HepG2 (cell line): ENCODE results near the gene MYO15A. TPM values are rescaled to one million over a fixed set of nuclear protein-coding genes. Genes with fewer than 3 reads are reported as not detected.

Experiments
- HMGXB4 ChIP-seq, 2 experiments: sonication (generic) in 1 of 2; formaldehyde crosslinking in 1 of 2; IDR thresholded peaks; 2 replicates each; pipeline versions ENCODE4 v1.4.0 to v1.6.1; 2018 to 2020; ENCODE audit warnings: missing genetic modification reagents in 2 of 2, borderline replicate concordance in 1 of 2, low read depth in 1 of 2, mild to moderate bottlenecking in 1 of 2, missing biosample characterization in 1 of 2
- IRX3 ChIP-seq: sonication (generic); formaldehyde crosslinking; IDR thresholded peaks from 2 replicates; pipeline ENCODE4 v1.8.1; 2023; ENCODE audit warnings: mild to moderate bottlenecking, low read depth, missing genetic modification reagents, borderline replicate concordance
- KLF12 ChIP-seq: sonication (generic); formaldehyde crosslinking; IDR thresholded peaks from 2 replicates; pipeline ENCODE4 v1.4.0; 2020; ENCODE audit warnings: missing genetic modification reagents, borderline replicate concordance
- KMT2B ChIP-seq: IDR thresholded peaks from 2 replicates; pipeline ENCODE4 v1.6.1; 2016; ENCODE audit warnings: missing genetic modification reagents, missing compliant biosample characterization
- MTA3 ChIP-seq: sonication (generic); formaldehyde crosslinking; IDR thresholded peaks from 2 replicates; pipeline ENCODE4 v1.4.0; 2020; ENCODE audit warnings: missing genetic modification reagents
- SMARCE1 ChIP-seq: fragments of 450-650 bp; IDR thresholded peaks from 2 replicates; pipeline ENCODE4 v1.6.1; 2017; ENCODE audit warnings: borderline replicate concordance
- YY1 ChIP-seq: IDR thresholded peaks from 2 replicates; pipeline ENCODE4 v1.6.1; 2011; ENCODE audit warnings: low read length, low read depth, moderate library complexity, mild to moderate bottlenecking; ENCODE audit not compliant: insufficient read depth, insufficient replicate concordance
- ZBTB39 ChIP-seq: sonication (generic); formaldehyde crosslinking; IDR thresholded peaks from 2 replicates; pipeline ENCODE4 v1.5.0; 2020; ENCODE audit warnings: missing genetic modification reagents
- ZNF547 ChIP-seq: sonication (generic); formaldehyde crosslinking; IDR thresholded peaks from 2 replicates; pipeline ENCODE4 v1.5.1; 2020; ENCODE audit warnings: mild to moderate bottlenecking, missing genetic modification reagents
- ZNF782 ChIP-seq: sonication (generic); formaldehyde crosslinking; IDR thresholded peaks from 2 replicates; pipeline ENCODE4 v1.4.0; 2020; ENCODE audit warnings: missing genetic modification reagents, mild to moderate bottlenecking, borderline replicate concordance
- ZSCAN25 ChIP-seq: sonication (generic); formaldehyde crosslinking; IDR thresholded peaks from 2 replicates; pipeline ENCODE4 v1.8.0; 2022; ENCODE audit warnings: mild to moderate bottlenecking, missing genetic modification reagents
- polyA plus RNA-seq, 8 experiments: library from polyadenylated mRNA; depleted of rRNA in 3 of 8; stranded (reverse) in 7 of 8; unstranded in 1 of 8; fragments of >200 nt; fragmentation: Illumina TruSeq in 4 of 8; extraction: Trizol in 4 of 8; gene quantifications; 2 replicates each; pipeline versions ENCODE4 v1.2.1 to v1.2.3, GENCODE V29; 2011 to 2016; ENCODE audit warnings: low read depth in 4 of 8, missing spikeins in 1 of 8, mixed read lengths in 1 of 8; ENCODE audit not compliant: insufficient read depth in 1 of 8
- total RNA-seq, 5 experiments: library from RNA; depleted of rRNA; stranded (reverse); fragments of >200 nt; fragmentation: Illumina TruSeq; extraction: Trizol; gene quantifications; 2 replicates each; pipeline ENCODE4 v1.2.3, GENCODE V29; 2016; ENCODE audit warnings: low read depth in 1 of 5
- TF ChIP-seq, protein P1 (sequence below): fragments of 450-650 bp; IDR thresholded peaks from 2 replicates; pipeline ENCODE4 v1.6.1; 2017
- TF ChIP-seq, protein P2 (sequence below): sonication (generic); formaldehyde crosslinking; conservative IDR thresholded peaks from 2 replicates; pipeline ENCODE4 v1.5.0; 2020; ENCODE audit warnings: missing genetic modification reagents
- TF ChIP-seq, protein P3 (sequence below): sonication (generic); formaldehyde crosslinking; IDR thresholded peaks from 2 replicates; pipeline ENCODE4 v1.4.0; 2020; ENCODE audit warnings: missing genetic modification reagents, low read depth, mild to moderate bottlenecking, borderline replicate concordance
- TF ChIP-seq, protein P4 (sequence below): IDR thresholded peaks from 2 replicates; pipeline ENCODE4 v1.6.1; 2016

The MYO15A gene
- total and polyA plus RNA-seq, 2 of the 13 experiments (the other 11 are each of a cell fraction or from before 2014, with no cell fraction given) = 0.07 to 0.20 TPM

DNA sequence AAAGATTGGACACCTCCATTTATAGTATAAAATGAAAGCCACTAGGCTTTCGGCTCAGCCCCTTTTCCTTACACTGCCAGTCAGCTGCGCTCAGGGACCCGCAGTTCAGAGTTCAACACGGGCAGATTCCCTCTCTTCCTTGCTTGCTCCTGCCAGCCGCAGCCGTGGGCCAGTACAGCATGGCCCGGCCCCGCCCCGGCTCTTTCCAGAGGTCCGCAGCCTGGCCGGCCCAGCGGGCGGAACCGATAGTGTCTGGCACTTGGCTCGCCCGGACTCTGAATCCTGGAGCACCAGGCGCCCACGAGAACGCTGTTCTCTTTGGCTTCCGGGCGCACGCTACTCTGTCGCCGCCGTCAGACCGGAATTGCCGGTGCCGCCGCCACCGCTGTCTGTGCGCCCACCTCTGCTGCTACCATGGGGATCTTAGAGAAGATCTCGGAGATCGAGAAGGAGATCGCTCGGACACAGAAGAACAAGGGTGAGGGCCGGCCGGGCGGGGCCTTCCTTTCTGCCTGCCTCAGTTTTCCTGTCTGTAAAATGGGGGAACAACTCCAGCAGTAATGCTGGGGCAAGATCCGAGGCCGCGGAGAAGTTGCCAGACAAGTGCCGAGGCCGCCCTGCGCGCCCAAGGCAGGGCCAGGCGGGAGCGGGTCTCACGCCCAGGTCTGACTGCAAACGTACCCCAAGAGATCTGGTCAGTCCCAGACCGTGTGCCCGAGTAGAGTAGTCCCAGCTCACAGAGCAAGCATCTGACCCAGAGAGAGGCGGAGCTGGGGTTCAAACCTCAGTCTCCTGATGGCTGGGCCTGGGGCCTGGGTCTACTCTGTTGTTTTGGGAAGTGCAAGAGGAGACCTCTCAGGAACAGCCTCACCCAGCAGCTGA is 20.7 kb upstream of the MYO15A start, which contains the start of gene DRG2 (continued):
- TF ChIP-seq, protein P1, sequence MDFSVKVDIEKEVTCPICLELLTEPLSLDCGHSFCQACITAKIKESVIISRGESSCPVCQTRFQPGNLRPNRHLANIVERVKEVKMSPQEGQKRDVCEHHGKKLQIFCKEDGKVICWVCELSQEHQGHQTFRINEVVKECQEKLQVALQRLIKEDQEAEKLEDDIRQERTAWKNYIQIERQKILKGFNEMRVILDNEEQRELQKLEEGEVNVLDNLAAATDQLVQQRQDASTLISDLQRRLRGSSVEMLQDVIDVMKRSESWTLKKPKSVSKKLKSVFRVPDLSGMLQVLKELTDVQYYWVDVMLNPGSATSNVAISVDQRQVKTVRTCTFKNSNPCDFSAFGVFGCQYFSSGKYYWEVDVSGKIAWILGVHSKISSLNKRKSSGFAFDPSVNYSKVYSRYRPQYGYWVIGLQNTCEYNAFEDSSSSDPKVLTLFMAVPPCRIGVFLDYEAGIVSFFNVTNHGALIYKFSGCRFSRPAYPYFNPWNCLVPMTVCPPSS = no peak
- peak; percentile 94 to 96; a peak in 3 of 4 replicates for TF ChIP-seq HMGXB4 (CRISPR knock-in tag; IDR thresholded peaks at IDR 0.05; ENCODE audit: borderline replicate concordance in 1 of 2, low read depth in 1 of 2)
- TF ChIP-seq, protein P2, sequence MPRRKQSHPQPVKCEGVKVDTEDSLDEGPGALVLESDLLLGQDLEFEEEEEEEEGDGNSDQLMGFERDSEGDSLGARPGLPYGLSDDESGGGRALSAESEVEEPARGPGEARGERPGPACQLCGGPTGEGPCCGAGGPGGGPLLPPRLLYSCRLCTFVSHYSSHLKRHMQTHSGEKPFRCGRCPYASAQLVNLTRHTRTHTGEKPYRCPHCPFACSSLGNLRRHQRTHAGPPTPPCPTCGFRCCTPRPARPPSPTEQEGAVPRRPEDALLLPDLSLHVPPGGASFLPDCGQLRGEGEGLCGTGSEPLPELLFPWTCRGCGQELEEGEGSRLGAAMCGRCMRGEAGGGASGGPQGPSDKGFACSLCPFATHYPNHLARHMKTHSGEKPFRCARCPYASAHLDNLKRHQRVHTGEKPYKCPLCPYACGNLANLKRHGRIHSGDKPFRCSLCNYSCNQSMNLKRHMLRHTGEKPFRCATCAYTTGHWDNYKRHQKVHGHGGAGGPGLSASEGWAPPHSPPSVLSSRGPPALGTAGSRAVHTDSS (CRISPR knock-in tag) = no peak
- TF ChIP-seq IRX3 (CRISPR knock-in tag) = peak; percentile 63; the same call in 1 of the 2 replicates
- TF ChIP-seq YY1 = peak; percentile 87
- TF ChIP-seq ZSCAN25 = peak; percentile 57; the same call in 1 of the 2 replicates
- TF ChIP-seq KLF12 (CRISPR knock-in tag) = peak; percentile 95; the same call in 1 of the 2 replicates
- TF ChIP-seq, protein P3, sequence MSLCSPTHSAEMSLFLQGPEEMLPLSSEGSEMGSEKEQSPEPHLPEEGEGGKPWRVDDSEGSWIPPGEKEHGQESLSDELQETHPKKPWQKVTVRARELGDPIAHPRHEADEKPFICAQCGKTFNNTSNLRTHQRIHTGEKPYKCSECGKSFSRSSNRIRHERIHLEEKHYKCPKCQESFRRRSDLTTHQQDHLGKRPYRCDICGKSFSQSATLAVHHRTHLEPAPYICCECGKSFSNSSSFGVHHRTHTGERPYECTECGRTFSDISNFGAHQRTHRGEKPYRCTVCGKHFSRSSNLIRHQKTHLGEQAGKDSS (CRISPR knock-in tag) = peak; percentile 93; the same call in 1 of the 2 replicates
- TF ChIP-seq SMARCE1 = no peak
- peak; percentile 94 for TF ChIP-seq ZNF547 (CRISPR knock-in tag)
- TF ChIP-seq ZBTB39 = peak; percentile 77; the same call in 1 of the 2 replicates
- TF ChIP-seq KMT2B (CRISPR knock-in tag) = peak; percentile 95
- peak; percentile 80; the same call in 1 of the 2 replicates for TF ChIP-seq ZNF782 (CRISPR knock-in tag)
- no peak for TF ChIP-seq MTA3 (CRISPR knock-in tag)
- TF ChIP-seq, protein P4, sequence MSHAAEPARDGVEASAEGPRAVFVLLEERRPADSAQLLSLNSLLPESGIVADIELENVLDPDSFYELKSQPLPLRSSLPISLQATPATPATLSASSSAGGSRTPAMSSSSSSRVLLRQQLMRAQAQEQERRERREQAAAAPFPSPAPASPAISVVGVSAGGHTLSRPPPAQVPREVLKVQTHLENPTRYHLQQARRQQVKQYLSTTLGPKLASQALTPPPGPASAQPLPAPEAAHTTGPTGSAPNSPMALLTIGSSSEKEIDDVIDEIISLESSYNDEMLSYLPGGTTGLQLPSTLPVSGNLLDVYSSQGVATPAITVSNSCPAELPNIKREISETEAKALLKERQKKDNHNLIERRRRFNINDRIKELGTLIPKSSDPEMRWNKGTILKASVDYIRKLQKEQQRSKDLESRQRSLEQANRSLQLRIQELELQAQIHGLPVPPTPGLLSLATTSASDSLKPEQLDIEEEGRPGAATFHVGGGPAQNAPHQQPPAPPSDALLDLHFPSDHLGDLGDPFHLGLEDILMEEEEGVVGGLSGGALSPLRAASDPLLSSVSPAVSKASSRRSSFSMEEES (CRISPR knock-in tag) = peak; percentile 79
